ENCODE results near the gene EDC4. TPM values are rescaled to one million over a fixed set of nuclear protein-coding genes. Genes with fewer than 3 reads are reported as not detected.

The EDC4 gene
- total and polyA plus RNA-seq, 2 of the 8 experiments (the other 6 are each of a cell fraction or from before 2014, with no cell fraction given) = 58.5 to 72.7 TPM

DNA sequence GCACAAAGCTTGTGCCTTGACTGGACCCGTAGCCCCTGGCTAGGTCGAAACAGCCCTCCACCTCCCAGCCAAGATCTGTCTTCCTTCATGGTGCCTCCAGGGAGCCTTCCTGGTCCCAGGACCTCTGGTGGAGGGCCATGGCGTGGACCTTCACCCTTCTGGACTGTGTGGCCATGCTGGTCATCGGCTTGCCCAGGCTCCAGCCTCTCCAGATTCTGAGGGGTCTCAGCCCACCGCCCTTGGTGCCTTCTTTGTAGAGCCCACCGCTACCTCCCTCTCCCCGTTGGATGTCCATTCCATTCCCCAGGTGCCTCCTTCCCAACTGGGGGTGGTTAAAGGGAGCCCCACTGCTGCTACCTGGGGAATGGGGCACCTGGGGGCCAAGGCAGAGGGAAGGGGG, 55.3 kb downstream of the EDC4 start:
- Histone ChIP-seq H4K8ac (ENCODE audit: extremely low read depth, insufficient read depth, low read length) (no peak overlapping the region), H3K14ac (ENCODE audit: insufficient read length) (no peak overlapping the region), H3K79me1 (ENCODE audit: low read depth, low read length) (no peaks in the 10 kb centered on the region), H3K9ac (replicated peaks in 1 of 4; ENCODE audit: extremely low read depth in 1 of 4, low read depth in 3 of 4, low read length in 3 of 4) (no peak overlapping the region), H3K4ac (replicated peaks; ENCODE audit: insufficient read length, low read depth, low read length) (no peak overlapping the region), H3K27ac (ENCODE audit: low read depth, low read length) (no peak overlapping the region), H3K79me2 (ENCODE audit: control insufficient read depth in 1 of 2, insufficient read depth in 2 of 2, low read length in 2 of 2) (no peaks in the 10 kb centered on the region), H2BK20ac (ENCODE audit: low read length) (no peak overlapping the region), H3K18ac (ENCODE audit: extremely low read depth, low read length) (no peak overlapping the region), H3K4me2 (ENCODE audit: insufficient read depth in 1 of 2, low read depth in 2 of 2, low read length in 2 of 2) (no peak overlapping the region), H3K4me1 (replicated peaks in 1 of 4; ENCODE audit: control insufficient read depth in 3 of 4, insufficient read depth in 4 of 4, low read length in 3 of 4) (peaks cover 0 to 8% (median 4%) of the 10 kb centered on the region in 4 experiments; a peak in 5 of 7 replicates), H3K9me3 (ENCODE audit: insufficient read depth in 2 of 2, low read depth in 1 of 2, low read length in 1 of 2) (no peaks in the 10 kb centered on the region), H2AFZ (ENCODE audit: low read length) (no peak overlapping the region), H3K23me2 (ENCODE audit: low read depth, low read length) (no peaks in the 10 kb centered on the region), H4K5ac (ENCODE audit: insufficient read length, low read depth, low read length) (no peak overlapping the region), H2BK120ac (replicated peaks; ENCODE audit: low read depth, low read length) (no peak overlapping the region), H3K27me3 (replicated peaks in 1 of 4; ENCODE audit: control insufficient read depth in 3 of 4, extremely low read depth in 1 of 4, insufficient read depth in 3 of 4, low read length in 3 of 4) (no peaks in the 10 kb centered on the region), H2AK5ac (ENCODE audit: low read depth, low read length) (no peak overlapping the region), H4K91ac (replicated peaks; ENCODE audit: insufficient read length, low read length) (no peak overlapping the region), H3K36me3 (ENCODE audit: control insufficient read depth in 2 of 4, insufficient read depth in 4 of 4, low read length in 3 of 4) (no peaks in the 10 kb centered on the region; a peak in 2 of 8 replicates), H2BK12ac (ENCODE audit: low read depth, low read length) (no peak overlapping the region), H3K56ac (replicated peaks; ENCODE audit: insufficient read length, low read depth, low read length) (no peak overlapping the region), H2BK15ac (ENCODE audit: low read length) (no peak overlapping the region), H4K20me1 (replicated peaks in 1 of 2; ENCODE audit: control insufficient read depth in 1 of 2, insufficient read depth in 2 of 2, low read length in 2 of 2) (peaks cover 7 to 27% of the 10 kb centered on the region in 2 experiments), H3K4me3 (ENCODE audit: extremely low read depth in 1 of 4, insufficient read depth in 2 of 4, low read depth in 3 of 4, low read length in 4 of 4) (no peak overlapping the region), H2BK5ac (ENCODE audit: low read depth, low read length) (no peak overlapping the region), H3K23ac (ENCODE audit: insufficient read length) (no peak overlapping the region)
- WGBS, 2 experiments (ENCODE audit: extremely low coverage in 1 of 2, insufficient coverage in 1 of 2, insufficient read length in 1 of 2, insufficient replicate concordance in 2 of 2, low coverage in 1 of 2, low lambda C conversion rate in 2 of 2, missing lambda C conversion rate in 1 of 2) = 87% methylated on average over 7 of the region's 7 CpGs; no CpG with 5 or more reads in 1 of the 2 experiments
- TF ChIP-seq TCF12 (IDR thresholded peaks at IDR 0.05; ENCODE audit: low read depth, low read length) = no peak
- no peak for TF ChIP-seq SIN3A (conservative IDR thresholded peaks at IDR 0.05 in 1 of 2, IDR thresholded peaks at IDR 0.05 in 1 of 2; ENCODE audit: low read depth in 1 of 2, low read length in 2 of 2)
- TF ChIP-seq KDM4A (IDR thresholded peaks at IDR 0.05; ENCODE audit: low read depth, low read length, severe bottlenecking) = no peak
- TF ChIP-seq, protein P1, sequence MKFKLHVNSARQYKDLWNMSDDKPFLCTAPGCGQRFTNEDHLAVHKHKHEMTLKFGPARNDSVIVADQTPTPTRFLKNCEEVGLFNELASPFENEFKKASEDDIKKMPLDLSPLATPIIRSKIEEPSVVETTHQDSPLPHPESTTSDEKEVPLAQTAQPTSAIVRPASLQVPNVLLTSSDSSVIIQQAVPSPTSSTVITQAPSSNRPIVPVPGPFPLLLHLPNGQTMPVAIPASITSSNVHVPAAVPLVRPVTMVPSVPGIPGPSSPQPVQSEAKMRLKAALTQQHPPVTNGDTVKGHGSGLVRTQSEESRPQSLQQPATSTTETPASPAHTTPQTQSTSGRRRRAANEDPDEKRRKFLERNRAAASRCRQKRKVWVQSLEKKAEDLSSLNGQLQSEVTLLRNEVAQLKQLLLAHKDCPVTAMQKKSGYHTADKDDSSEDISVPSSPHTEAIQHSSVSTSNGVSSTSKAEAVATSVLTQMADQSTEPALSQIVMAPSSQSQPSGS (IDR thresholded peaks at IDR 0.05; ENCODE audit: low read length) = no peak
- TF ChIP-seq GTF2F1 (IDR thresholded peaks at IDR 0.05; ENCODE audit: borderline replicate concordance, low read depth, low read length) = no peak
- TF ChIP-seq KDM5A (IDR thresholded peaks at IDR 0.05; ENCODE audit: low read length) = no peak
- TF ChIP-seq TEAD4 (IDR thresholded peaks at IDR 0.05; ENCODE audit: low read depth, low read length) = no peak
- no peak for TF ChIP-seq CBX8 (IDR thresholded peaks at IDR 0.05; ENCODE audit: borderline replicate concordance, low read depth, low read length)
- TF ChIP-seq FOSL1 (IDR thresholded peaks at IDR 0.05; ENCODE audit: insufficient read depth, low read depth, low read length) = no peak
- no peak for TF ChIP-seq HDAC2 (IDR thresholded peaks at IDR 0.05; ENCODE audit: borderline replicate concordance in 1 of 2, low read depth in 2 of 2, low read length in 2 of 2)
- no peak for TF ChIP-seq BRCA1 (IDR thresholded peaks at IDR 0.05; ENCODE audit: low read depth, low read length)
- TF ChIP-seq TAF7 (optimal IDR thresholded peaks at IDR 0.05; ENCODE audit: borderline replicate concordance, low read depth, low read length) = no peak
- CTCF ChIA-PET (ENCODE audit: partially characterized antibody) = interaction anchor here (0.9 to 27.1 kb wide), 15 partner anchors 8 to 408 kb away, joined by 3 to 623 read pairs (median 6); partner anchors contain the start of genes EDC4, NRN1L and PSKH1
- FAIRE-seq (no peak), DNase-seq (ENCODE audit: low read depth in 1 of 2, low spot score in 2 of 2) (no peak)
- POLR2A ChIA-PET (ENCODE audit: partially characterized antibody) = interaction anchor here (1.3 to 7.5 kb wide), 4 partner anchors 7 to 44 kb away, joined by 4 to 43 read pairs (median 28); partner anchors contain the start of genes LCAT, NRN1L and PSMB10

Measured in H1 (cell line).